HG03175 (cell line): ENCODE results near the gene COG1.
"Not testable (repeated sequence)": the region's sequence is repeated elsewhere in the genome, so short reads cannot be mapped to it uniquely, and the experiment has no call there.

ENCODE experiments used
- ATAC-seq: cut with Tn5 transposase; IDR thresholded peaks from one replicate; pipeline ENCODE4 v1.9.1; 2021; ENCODE audit warnings: mild to moderate bottlenecking, moderate library complexity; ENCODE audit not compliant: unreplicated experiment

Gene COG1, protein sequence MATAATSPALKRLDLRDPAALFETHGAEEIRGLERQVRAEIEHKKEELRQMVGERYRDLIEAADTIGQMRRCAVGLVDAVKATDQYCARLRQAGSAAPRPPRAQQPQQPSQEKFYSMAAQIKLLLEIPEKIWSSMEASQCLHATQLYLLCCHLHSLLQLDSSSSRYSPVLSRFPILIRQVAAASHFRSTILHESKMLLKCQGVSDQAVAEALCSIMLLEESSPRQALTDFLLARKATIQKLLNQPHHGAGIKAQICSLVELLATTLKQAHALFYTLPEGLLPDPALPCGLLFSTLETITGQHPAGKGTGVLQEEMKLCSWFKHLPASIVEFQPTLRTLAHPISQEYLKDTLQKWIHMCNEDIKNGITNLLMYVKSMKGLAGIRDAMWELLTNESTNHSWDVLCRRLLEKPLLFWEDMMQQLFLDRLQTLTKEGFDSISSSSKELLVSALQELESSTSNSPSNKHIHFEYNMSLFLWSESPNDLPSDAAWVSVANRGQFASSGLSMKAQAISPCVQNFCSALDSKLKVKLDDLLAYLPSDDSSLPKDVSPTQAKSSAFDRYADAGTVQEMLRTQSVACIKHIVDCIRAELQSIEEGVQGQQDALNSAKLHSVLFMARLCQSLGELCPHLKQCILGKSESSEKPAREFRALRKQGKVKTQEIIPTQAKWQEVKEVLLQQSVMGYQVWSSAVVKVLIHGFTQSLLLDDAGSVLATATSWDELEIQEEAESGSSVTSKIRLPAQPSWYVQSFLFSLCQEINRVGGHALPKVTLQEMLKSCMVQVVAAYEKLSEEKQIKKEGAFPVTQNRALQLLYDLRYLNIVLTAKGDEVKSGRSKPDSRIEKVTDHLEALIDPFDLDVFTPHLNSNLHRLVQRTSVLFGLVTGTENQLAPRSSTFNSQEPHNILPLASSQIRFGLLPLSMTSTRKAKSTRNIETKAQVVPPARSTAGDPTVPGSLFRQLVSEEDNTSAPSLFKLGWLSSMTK

DNA sequence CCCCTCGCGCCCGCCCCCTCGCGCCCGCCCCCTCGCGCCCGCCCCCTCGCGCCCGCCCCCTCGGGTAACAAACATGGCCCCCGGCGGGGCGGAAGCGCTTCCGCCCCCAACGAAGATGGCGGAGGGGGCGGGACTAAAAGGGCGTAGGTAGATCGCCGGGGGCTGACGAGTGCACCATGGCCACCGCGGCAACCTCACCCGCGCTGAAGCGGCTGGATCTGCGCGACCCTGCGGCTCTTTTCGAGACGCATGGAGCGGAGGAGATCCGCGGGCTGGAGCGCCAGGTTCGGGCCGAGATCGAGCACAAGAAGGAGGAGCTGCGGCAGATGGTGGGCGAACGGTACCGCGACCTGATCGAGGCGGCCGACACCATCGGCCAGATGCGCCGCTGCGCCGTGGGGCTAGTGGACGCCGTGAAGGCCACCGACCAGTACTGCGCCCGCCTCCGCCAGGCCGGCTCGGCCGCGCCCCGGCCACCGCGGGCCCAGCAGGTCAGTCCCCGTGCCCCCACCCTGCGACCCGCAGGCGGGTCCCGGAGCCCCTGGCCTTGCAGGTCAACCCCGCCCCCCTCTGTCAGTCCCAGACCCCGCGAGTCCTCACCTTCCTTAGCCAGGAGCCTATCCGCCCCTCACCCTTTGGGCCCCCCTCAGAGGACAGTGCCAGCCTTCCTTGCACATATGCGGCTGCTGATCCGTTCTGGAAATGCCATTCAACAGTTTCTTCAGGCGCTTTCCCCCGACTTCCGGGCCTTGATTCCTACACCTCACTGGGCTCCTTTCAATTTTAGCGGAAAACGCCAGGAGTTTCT is at the start of gene COG1:
Gene COG1, plus strand, starts transcription at position 162 of the 808 bp plus-strand sequence. Its CDS starts 15 bp downstream, at position 177.
- ATAC-seq = peak; percentile 77

DNA sequence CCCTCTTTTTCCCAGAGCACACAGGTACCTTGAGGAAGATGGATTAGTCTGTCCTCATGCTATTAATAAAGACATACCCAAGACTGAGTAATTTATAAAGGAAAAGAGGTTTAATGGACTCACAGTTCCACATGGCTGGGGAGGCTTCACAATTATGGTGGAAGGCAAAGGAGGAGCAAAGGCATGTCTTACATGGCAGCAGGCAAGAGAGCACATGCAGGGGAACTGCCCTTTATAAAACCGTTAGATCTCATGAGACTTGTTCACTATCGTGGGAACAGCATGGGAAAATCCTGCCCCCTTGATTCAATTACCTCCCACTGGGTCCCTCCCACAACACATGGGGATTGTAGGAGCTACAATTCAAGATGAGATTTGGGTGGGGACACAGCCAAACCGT is 48.6 kb upstream of the COG1 start:
- ATAC-seq = not testable (repeated sequence)

DNA sequence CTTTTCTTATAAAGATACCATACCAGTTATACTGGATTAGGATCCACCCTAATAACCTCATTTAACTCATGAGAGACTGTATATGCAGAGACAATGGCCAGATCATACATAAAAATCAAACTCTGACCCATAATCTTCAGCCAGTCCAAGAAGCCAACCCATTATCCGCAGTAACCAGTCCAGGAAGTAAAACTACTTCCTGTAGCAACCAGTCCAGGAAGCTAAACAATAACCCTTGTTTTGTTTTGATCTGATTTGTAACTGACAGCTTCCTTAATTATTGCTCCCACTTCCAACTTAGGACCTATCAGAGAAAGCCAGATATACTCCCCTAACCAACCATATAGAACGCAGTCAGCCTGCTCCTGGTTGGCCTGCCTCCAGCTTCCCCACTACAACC is 47.2 kb upstream of the COG1 start:
- no peak for ATAC-seq

DNA sequence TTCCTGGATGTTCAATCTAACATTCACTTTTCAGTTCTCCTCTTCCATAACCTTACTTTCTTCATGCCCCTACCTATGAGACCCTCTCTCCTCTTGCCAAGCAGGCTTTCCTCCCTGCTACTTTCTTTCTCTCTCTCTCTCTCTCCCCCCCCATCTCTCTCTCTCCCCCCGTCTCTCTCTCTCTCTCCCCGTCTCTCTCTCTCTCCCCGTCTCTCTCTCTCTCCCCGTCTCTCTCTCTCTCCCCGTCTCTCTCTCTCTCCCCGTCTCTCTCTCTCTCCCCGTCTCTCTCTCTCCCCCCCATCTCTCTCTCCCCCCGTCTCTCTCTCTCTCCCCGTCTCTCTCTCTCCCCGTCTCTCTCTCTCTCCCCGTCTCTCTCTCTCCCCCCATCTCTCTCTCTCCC is 45.1 kb upstream of the COG1 start:
- ATAC-seq = not testable (repeated sequence)

DNA sequence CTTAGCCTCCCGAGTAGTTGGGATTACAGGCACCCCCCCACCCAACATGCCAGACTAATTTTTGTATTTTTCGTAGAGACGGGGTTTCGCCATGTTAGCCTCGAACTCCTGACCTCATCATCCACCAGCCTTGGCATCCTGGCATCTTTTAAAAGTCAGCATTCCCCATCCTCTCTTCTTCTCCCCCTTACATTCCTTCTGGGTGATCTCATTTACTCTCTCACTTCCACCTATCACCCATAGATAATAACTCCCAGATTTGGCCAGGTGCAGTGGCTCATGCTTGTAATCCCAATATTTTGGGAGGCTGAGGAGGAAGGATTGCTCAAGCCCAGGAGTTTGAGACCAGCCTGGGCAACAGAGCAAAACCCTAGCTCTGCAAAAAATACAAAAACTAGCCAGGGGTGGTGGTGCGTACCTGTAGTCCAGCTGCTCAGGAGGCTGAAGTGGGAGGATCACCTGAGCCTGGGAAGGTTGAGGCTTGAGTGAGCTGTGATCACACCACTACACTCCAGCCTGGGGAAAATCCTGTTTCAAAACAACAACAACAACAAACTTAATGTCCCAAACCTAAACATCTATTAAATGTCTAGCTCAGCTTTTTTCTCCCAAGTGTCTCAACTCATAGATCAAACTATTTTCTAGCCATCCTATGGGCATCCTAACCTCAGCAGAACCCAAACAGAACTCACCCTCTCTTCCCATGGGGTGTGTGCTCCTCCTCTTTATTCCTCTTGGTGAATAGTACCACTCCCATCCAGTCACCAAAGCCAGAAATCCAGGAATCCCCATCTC is 44.1 kb upstream of the COG1 start:
- ATAC-seq = no peak

DNA sequence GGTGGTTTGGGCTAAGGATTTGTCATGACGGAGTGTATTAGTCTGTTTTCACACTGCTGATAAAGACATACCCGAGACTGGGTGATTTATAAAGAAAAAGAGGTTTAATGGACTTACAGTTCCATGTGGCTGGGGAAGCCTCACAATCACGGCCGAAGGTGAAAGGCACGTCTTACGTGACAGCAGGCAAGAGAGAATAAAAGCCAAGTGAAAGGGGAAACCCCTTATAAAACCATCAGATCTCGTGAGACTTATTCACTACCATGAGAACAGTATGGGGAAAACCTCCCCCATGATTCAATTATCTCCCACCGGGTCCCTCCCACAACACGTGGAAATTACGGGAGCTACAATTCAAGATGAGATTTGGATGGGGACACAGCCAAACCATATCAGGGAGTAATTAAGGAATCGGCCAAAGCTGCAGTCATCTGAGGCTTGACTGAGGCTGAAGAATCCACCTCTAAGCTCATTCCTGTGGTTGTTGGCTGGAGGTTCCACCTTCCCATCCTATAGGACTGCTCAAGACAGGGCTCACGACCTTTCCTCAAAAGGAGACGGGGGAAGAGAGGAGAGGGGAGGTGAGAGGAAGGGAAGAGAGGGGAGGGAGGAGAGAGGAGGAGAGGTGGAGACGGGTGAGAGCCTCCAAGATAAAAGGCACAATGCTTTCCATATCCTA is 42.1 kb upstream of the COG1 start:
- ATAC-seq = not testable (repeated sequence)

DNA sequence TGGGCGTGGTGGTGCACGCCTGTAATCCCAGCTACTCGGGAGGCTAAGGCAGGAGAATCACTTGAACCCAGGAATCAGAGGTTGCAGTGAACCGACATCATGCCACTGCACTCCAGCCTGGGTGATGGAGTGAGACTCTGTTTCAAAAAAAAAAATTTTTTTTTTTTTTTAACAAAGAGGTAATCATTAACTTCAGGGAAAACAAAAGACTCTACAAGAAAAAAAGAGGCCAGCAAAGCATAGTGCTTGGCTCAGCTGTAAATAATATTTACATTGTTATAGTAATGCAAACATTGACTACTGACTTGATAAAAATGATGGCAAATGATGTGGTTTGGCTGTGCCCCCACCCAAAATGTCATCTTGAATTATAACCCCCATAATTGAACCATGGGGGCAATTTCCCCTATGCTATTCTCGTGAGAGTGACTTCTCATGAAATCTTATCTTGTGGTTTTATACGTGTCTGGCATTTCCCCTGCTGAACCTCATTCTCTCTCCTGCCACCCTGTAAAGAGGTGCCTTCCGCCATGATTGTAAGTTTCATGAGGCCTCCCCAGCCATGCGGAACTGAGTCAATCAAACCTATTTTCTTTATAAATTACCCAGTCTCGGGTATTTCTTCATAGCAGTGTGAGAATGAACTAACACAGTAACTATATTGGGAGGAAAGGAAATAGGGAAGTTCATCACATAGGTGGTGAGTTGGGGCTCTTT is 40.8 kb upstream of the COG1 start:
- ATAC-seq = no peak

DNA sequence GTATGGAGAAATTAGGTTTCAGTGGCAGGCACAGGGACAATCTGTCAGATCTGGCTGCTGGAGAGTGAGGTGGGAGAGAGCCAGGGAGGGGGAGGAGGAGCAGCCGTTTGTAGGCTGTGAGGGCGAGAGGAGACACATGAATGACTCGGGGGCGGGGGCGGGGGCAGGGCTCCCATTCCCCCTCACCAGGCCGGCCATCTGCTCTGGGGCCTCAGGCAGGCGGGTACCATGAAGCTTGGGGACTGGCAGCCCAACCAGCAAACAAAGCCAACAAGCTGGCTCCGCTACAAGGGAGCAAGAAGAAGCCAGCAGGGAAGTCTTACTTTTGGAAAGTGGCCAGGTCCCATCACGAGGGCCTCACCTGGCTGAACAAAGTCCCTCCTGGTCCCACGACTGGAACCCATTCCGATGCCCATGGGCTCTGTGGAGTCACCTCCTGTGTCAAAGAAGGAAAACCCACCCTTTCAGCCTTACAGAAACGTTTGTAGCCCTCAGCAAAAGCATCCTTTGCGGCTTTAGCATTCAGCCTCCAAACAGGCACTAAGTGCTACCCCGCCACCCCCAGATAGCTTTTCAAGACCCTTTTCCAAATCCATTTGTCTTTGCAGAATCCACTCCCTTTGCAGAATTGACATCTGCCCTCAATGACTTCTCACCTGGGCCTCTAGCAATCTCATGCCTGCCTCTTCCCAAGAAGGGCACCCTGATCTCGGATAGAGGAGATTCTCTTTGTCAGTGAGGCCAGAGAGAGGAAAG is 37.3 kb upstream of the COG1 start:
- ATAC-seq = peak; percentile 16

DNA sequence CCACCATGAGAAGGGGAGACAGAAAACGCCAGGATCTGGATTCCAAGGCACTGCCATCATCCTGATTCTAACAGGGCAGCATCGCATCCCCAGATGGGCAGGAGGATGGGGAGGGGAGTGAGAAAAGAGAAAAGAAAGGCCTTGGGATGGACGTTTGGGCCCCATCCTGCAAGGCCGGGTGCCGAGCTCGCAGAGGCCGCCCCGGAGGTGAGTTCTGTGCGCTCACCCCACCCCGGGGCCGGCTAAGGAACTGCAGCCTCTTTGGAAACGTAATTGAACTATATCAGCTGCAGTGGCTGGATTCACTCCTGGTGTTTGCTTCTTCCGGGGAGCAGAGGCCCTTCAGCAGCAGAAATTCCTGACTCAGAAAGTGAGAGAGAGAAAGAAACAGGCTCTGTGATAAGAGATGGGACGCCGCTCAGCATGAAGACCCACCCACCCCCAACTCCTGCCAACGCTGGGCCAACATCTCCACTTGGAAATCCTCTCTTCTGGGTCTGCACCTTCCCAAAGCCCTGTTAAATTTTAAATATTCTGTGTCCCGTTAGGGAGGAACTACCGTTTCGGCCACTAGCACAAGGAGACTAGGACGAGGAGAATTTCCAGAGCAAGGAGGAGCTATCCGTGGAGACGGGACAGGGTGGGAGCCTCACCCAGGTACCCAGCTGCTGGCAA is 36.6 kb upstream of the COG1 start:
- peak; percentile 82 for ATAC-seq

DNA sequence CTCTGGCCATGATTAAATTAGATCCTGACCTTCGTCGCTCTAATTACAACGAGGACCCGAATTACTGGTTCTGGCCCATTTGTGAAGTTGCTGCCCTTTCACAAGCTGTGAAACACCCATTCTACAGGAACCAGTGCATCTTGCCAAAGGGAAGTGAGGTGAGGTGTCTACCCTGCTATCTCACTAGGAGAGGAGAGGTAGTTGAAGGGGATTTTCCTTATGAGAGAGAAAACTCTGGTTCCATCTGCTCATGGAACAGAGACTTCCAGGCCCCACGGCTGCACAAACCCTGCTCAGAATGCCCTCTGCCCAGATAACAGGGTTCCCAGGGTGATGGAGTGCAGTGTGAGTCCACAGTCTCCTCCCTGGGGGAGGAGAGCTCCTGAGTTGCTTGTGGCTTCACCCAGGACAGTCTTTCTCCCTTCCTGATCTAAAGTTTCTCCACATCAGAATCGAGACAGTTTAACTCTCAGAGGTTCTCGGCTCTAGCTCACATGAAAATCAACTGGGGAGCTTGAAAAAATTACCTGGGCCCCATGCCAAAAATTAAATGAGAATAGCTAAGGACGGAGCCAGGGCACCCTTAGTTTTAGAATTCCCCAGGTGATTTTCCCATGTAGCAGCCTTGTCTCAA is 35.9 kb upstream of the COG1 start:
- ATAC-seq = no peak

DNA sequence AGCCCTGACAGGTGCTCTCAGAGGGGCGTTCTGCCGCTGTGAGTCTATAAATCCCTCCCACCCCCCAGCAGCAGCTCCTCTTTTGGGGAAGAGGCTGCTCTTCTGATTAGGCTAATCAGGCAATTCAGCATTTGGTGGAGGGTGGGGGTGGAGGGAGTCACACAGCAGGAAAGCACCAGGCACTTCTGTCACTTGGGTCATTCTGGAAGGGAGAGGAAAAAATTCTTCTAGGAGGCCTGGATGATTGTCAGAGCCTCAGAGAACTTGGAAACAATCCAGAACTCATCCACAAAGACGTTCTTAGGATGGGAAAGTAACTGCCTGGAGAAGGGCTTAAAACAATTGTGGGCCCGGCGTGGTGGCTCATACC is 35.3 kb upstream of the COG1 start:
- no peak for ATAC-seq

DNA sequence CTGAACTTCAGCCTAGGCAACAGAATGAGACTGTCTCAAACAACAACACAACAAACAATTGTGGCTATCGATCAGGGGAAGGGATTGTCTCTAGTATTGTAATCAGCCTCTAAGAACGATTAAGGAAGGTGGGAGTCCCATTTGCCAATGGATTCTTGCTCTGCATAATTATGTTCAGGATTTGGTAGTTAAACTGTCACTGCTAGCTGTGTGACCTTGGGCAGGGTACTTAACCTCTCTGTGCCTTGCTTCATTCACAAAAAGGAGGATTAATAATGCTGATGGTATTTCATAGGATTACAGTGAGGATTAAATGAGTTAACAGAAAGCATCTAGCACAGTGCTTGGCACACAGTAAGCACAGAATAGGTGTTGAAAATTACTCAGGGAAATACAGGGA is 34.7 kb upstream of the COG1 start:
- ATAC-seq = no peak

DNA sequence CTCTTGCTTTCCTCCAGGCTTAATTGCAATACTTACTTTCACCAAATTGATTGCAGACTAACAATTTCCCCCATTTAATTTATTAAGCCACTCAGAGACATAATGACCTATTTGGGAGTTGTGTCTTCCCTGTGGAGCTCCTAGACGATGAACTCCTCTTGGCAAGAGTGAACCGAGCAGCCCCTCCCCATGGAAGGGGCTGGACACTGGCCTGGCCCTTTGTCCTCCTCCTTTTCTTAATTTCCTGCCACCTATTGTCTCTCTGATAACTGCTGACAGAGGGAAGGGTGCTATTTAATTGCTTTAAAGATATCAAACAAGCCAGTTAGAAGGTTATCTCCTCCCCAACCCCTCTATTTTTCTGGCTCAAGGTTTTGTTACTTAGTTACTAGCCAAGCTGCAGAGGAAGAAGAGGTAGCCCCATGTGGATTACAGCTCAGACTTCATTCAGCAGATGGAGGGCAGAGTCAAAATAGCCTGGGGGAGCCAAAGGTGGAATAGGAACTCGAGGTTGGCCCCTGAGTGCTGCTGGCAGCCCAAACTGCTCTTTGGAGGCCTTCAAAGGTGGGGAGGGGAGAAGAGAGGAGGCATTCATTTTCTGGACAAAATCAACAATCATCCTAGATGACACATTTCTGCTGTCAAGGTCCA is 31.8 kb upstream of the COG1 start:
- ATAC-seq = no peak

DNA sequence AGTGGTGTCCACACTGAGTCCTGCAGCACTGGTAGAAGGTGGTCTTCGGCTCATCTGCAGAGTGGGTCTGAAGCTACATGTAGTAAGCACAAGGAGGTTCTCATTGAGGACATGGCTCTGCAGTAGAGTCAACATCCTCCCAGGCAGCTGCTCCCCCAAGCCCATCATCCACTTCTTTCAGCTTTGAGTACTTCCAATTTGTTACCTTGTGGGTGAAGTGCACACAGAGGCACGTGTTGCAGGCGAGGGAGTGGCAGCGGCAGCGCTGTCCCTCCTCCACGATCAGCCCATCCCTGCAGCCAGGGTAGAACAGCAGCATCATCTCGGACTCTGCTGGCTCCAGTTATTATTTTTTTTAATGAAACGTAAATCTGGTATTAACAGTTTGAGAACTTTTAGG is 29.8 kb upstream of the COG1 start:
- no peak for ATAC-seq

DNA sequence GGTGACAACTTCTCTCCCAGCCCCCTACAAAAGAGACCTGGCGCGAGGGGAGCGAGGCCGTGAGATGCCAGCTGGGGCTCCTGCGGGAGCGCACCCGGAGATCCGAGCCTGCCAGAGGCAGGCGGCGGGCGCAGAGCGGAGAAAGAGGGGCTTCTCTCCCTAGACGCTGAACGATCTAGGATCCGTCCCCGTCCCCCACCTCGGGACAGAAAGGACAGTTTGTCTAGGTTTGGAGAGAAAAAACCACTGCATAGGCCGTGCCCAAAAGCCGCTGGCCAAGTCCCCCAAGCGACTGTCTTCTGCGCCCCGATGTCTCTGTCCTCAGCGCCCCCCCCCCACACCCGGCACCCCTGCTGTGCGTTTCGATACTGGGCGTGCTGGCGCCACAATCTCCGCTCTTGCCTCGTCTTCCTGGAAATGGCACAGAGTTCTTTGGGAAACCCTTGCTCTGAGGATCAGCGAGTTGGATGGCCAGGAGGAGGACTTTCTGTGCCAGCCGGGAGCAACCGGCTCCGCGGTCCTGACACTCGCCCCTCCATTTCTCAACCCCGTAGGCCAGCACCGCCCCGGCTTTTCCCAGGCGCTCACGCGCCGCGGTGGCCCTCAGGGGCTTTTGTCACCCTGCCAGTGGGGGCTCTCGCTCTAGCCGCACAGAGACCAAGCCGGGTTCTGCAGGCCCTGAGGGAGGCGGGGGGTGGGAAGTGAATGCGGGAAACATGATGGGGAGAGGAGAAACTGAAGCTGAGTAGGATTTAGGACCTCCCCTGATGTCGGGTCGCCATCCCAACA is 27.0 kb upstream of the COG1 start:
- no peak for ATAC-seq
